RKO (cell line): ENCODE results near the gene SAC3D1.

Experiments used
- DNase-seq: peaks from one replicate; pipeline ENCODE4 v3.0.0-alpha.2; 2016; ENCODE audit warnings: low spot score

Gene SAC3D1

DNA sequence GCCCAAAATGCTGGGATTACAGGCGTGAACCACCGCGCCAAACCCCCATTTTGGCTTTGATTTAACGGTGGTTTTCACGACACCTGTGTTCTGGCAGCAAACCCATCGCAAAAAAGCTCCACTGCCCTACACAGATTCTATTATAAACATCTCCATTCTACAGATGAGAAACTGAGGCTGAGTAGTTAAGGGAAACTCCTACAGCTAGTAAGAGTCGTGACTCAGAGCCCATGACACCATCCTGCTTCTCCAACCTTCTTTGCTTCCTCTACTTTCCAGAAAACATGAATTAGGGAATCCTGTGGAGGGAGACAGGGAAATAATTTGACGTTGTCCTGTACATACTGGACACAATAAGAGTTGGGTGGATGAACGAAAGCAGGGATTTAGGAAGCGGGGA lies 14.2 kb upstream of the SAC3D1 start:
- DNase-seq = peak; percentile 82

DNA sequence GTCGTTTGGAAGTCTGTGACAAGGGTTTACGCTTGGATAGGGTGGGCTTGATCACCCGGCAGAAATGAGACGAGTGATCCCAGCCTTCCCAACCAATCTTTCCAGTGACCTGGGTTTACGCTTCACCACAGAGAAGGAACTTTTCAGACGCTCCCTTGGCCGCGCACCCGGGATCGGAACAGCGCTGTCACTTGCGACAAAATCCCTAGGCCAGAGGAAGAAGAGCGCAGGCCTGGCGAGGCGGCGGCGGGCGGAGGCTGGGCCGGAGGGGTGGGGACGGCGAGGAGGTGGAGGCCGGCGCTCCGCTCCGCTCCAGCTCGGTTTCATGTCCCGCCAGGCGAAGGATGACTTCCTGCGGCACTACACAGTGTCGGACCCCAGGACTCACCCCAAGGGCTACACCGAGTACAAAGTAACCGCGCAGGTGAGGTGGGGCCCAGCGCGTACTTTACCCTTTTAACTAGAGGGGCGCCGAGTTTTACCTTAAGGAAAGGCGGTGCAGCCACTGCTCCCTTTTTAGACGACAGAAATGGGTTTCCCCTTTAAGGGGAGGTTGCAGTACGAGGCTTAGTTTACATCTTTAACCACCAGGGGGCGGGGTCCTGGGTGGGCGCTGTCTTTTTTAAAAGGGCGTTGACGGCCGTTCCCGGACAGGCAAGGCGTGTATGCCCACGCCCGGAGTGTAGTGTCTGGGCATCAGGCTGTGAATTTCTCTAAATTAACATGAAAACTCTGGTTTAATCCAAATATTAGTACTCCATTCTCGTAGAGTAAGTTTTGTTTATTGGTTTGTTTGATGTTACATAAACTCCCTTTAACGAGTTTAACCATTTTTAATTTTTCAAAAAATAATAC lies 13.6 kb upstream of the SAC3D1 start, which contains the start of gene SNX15:
Gene SNX15 (plus strand): TSS at position 227 of the 855 bp plus-strand sequence. CDS start 99 bp downstream, at position 326.
- DNase-seq = peak; percentile 97

DNA sequence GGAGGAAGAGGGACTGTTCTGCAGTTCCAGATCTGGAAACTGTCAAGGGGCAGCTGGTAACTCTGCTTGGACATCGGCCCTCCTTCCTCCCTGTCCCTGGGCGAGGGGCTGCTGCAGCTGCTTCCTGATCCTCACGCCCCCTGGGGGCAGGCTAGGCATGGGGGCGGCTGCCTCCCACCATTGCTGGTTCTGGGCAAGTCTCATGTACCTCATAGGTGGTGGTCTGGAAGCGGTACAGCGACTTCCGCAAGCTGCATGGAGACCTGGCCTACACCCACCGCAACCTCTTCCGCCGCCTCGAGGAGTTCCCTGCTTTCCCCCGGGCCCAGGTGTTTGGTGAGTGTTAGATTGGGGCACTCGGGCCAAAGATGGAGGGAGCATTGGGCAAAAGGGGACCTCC lies 8.8 kb upstream of the SAC3D1 start:
- DNase-seq = no peak

DNA sequence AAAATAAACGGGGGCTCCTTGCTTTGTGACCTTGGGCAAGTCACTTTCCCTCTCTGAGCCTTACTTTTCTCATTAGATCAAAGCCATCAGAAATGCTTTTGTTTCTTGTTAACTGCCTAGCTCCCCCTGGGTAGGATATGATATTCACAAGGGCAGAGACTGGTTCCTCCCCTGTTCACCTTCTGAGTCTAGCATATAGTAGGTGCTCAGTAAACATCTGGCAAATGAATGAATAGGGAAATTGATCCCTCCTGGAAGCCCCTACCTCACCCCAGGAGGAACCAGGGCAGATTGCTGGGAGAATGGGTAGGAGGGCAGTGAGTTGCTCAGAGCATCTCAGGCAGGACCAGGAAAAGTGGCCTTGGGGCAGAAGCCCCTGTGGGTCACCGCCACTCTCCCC lies 6.6 kb upstream of the SAC3D1 start:
- DNase-seq = no peak

DNA sequence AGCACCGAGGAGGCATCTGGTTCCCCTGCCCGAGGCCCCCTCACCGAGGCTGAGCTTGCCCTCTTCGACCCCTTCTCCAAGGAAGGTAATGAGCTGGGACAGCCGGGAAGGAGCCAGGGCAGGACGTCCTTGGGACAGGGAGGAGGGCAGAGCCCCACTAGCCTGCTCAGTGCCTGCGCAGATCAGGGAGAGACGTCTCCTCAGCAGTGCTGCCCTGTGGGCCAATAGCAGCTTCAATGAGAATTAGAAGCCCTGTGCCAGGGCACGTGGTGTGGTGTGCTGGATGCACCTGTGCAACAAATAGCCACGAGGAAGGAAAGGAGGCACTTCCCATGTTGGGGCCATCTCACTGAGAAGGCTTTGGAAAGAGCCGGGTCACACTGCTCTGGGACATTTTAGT lies 5.4 kb upstream of the SAC3D1 start:
- DNase-seq = no peak

DNA sequence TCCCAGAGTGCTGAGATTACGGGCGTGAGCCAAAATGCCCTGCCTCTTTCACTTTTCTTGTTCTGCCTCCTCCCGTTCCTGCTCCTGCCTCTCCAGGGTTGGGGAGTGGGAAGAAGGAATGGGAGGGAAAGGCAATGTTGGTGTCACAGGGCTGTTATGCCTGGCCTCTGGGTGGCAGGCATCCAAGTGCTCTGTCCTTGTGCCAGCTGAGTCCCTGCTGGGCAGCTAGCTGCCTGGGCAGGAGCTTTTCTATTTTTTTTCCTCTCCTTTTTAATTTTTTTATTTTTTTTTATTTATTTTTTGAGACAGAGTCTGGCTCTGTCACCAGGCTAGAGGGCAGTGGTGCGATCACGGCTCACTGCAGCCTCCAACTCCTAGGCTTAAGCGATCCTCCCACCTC lies 4.1 kb upstream of the SAC3D1 start:
- DNase-seq = no peak

DNA sequence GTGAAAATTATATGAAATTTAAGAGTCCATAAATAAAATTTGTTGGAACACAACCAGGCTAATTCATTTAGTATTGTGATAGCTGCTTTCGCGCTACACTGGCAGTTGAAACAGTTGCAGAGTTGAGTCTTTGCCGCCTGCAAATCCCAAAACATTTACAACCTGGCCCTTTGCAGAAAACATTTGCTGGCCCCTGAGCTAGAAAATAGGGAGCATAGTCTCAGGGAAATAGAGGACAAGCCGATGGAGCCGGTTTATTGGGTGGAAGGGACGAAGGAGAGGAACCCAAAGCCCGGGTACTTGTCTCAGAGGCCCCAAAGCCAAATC lies 527 bp upstream of the SAC3D1 start:
- no peak for DNase-seq

DNA sequence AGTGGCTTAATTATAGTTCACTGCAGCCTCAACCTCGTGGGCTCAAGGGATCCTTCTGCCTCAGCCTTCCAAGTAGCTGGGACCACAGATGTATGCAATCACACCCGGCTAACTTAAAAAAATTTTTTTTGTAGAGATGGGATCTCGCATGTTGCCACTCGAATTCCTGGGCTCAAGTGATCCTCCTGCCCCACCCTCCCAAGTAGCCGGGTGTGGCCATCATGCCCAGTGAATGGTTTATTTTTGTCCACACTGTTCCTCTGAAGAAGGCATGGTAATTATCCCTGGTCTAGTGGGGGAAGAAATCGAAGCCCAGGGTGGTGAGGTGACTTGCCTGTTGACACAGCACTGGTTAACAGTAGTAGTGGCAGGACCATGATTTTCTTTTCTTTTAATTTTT lies 1.9 kb downstream of the SAC3D1 start:
- no peak for DNase-seq

DNA sequence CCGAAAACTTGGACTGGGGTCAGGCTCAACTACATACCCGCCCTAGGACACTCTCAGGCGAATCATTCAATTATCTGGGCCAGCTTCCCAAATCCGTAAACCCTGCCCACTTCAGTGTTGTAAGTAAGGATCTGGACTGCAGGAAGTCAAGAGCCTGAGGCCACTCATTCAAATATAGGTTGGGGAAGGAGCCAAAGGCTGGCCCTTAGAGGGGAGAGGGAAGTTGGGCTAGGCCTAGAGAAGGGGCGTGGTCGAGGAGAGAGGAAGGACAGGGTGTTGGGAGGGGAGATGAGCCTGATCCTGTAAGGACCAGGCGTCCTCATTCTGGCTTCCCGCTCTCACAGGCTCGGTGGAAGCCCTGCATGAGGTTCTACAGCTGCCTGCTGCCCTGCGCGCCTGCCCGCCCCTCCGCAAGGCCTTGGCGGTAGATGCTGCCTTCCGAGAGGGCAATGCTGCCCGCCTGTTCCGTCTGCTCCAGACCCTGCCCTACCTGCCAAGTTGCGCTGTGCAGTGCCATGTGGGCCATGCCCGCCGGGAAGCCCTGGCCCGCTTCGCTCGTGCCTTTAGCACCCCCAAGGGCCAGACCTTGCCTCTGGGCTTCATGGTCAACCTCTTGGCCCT lies 3.0 kb downstream of the SAC3D1 start:
- no peak for DNase-seq

DNA sequence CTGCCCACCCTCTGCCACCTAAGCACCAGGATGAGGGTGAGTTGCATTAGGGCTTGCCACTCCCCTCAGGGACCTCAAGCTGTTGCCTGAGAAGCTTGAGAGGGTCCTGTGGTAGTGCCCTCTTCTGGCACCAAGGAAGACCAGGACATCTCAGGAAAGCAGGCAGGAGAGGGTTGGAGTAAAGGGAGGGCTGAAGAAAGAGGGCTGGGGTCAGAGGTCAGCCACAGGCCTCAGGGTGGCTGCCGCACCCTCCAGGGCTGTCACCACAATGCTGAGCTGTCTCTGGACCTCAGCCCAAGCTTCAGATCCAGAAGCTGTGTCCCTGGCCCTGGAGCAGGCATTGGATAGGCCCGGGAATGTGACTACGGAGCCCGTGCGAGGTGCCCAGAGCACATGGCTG lies 4.1 kb downstream of the SAC3D1 start:
- DNase-seq = no peak

DNA sequence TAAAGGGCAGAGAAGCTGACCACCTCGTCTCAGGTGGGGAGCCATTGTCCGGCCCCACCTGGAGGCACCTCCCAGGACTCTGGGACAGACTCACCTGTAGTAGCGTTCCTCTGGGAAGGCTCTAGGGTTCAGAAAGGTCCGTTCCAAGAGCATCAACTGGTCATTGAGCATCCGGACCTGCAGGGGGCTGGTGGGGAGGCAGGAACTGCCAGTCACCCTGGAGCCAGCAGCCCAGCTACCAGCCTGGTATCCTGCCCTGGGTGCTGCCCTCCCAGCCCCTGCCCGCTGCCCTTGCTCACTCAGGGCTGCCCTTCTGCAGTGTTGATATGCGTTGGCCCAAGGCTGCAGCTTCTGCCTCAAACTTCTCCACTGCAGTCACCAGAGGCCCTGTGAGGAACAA lies 4.7 kb downstream of the SAC3D1 start:
- DNase-seq = no peak

DNA sequence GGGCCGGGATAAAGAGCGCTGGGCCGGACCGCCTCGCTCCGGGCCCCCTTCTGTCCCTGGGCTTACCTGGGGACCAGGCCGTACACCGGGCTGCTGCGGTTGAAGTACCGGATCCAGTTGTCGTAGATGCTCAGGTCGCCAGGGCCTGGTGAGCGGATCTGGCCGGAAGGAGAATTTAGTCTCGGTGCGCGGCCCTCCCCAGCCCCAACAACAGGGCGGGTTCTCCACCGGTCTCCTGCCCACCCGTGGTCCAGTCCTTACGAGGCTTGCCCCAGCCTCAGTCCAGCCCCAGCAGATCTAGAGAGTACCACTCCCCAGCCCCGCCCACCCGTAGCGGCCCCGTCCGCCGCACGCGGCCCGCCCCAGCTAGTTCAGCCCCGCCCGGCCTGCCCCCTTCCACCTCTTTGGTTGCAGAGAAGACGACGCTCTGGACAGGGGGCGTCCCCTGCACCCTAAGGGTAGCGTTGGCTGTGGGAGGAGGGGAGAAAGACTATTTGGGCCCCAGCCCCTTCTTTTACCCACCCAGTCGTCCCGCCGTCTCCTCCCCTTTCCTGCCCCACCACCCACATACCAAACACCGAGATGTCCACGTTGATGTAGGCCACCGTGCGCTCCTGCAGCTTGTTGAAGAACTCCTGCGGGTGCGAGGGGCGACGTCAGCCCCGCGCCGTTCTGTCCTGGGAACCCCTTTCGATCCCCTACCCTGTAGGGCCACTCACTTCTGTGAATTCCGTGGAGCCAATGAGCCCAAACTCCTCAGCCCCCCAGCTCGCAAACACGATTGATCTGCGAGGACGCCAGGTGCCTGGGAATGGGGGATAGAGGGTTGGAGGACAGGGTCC lies 6.8 kb downstream of the SAC3D1 start:
- DNase-seq = no peak

DNA sequence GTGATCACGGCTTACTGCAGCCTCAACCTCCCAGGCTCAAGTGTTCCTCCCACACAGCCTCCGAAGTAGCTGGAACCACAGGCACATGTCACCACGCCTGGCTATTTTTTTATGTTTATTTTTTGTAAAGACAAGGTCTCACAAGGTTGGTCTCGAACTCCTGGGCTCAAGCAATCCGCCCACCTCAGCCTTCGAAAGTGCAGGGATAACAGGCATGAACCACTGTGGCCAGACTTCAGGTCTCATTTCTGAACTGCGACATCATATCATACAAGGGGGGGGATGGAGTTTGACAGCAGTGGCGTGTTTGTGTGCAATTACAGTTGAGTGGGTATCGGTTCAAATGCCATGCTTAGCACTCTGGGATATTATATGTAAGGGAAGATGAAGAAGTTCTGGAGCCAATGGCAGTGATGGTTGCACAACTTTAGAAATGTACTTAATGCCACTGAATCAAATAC lies 10.4 kb downstream of the SAC3D1 start:
- no peak for DNase-seq

DNA sequence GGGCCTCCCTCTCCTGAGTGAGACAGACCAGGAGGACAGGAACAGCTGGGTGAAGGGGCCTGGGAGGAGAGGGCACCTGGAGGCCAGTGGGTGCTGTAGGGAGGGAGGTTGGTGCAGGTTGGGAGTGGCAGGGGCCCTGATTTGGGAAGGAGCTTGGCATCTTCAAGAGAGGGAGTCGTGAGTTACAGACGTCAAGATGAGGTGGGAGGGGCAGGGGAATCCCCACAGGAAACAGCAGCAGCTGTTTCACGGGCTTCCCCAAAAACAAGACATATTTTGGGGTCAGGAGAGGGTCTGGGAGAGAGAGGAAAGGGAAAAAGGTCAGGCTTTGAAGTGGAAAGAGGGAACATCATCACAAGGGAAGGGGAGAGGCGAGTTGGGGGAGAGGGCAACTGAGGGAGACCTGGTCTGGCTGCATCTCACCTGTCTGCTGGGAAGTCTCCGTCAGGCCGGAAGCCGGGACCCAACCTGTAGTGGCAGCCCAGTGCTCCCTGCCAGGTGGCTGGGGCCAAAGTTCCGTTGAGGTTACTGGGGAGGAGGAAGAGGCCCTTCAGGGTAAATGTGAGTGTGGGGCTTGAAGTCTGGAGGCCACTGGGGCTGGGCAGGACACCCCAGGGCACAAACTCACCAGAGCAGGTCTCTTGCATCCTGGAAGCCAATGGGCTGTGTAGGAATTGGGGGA lies 13.0 kb downstream of the SAC3D1 start:
- no peak for DNase-seq

DNA sequence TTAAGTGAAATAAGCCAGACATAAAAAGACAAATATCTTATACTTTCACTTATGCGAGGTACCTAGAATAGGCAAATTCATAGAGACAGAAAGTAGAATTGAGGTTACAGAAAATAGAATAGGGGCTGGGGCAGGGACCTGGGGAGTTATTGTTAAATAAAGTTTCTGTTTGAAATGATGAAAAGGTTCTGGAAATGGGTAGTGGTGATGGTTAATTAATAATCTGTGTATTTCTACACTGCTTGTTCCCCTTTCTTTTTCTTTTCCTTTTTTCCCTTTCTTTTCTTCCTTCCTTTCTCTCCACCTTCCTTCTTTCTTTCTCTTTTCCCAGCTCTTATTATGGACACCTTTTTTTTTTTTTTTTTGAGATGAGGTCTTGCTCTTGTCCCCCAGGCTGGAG lies 14.5 kb downstream of the SAC3D1 start:
- no peak for DNase-seq

DNA sequence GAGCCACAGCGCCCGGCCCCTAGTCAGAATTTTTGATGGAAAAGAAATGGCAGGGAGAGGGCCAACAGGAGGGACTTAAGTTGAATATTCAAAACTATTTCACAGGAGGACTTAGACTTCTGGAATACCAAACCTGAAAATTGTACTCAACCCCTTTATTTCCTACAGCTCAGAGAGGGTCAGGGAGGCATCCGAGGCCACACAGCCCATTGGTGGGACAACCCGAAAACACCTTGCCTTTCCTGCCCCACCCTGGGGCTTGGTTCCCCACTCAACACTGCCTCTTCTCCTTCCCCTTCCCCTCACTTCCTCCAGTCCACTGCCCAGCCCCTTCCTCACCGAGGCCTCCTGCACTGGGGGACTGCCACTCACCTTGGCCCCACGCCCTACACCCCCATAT lies 16.0 kb downstream of the SAC3D1 start:
- no peak for DNase-seq

DNA sequence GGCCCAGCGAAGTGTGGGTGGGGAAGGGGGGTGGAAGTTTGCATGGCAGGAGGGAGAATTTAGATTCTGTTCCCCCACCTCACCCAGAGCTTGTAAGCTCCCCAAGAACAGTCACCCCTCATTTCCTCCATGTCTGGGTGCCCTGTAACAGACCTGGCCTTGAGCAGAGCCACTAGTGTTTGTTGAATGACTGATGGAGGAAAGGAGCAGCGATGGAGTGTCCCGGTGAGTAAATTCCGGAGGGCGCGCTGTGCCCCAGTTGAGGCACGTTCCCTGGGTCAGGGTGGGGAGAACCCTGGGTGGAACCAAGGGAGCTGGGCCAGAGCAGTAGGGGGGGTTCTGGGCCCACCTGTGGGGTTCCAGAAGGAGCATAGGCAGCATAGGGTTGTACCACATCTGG lies 16.5 kb downstream of the SAC3D1 start:
- no peak for DNase-seq

DNA sequence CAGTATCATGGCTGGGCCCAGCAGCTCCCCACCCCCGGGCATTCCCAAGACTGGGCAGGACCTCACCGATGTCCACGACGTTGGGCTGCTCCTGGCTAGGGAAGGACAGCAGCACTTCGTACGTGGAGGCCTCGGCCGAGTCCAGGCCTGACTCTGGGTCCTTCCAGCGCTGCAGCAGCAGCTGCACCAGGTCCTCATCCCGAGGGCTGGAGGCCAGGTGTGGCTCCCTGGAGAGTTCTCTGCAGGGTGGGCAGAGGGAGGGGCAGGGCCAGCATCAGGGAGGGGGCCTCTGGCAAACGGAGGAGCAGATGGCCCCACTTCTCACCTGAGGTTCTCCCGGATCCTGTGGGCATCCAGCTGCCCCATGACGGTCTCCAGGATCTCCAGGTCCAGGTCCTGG lies 17.0 kb downstream of the SAC3D1 start:
- no peak for DNase-seq

DNA sequence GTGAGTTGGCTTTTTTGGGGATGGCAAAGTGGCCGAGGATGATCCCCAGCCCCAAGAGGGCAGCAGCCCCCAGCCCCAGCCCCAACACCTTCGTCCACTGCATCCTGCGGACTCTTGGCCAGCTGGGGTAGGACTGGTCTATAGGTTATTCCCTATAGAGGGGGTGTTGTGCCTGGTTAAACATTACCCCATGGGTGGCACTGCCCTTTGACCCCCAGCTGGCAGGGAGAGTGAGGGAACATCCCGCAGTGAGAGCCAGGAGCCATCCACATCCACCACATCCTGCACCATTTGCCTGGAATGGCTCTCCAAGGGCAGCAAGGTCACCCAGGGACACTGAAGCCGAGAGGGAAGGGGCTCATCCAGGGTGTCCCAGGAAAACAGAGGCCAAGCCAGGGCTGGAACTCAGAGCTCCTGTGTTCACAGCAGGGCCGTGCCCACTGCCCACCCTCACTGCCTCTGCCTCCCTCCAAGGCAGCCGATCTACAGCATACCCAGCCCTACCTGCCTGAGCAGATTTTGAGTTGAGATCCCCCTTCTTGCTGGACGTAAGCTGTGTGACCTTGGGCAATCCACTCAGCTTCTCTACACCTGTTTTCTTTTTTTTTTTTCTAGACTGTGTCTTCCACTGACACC lies 17.5 kb downstream of the SAC3D1 start, which contains the start of gene NAALADL1:
Gene NAALADL1 (minus strand): TSS at position 135 of the 636 bp plus-strand sequence. CDS start 32 bp downstream, at position 103.
- DNase-seq = no peak

DNA sequence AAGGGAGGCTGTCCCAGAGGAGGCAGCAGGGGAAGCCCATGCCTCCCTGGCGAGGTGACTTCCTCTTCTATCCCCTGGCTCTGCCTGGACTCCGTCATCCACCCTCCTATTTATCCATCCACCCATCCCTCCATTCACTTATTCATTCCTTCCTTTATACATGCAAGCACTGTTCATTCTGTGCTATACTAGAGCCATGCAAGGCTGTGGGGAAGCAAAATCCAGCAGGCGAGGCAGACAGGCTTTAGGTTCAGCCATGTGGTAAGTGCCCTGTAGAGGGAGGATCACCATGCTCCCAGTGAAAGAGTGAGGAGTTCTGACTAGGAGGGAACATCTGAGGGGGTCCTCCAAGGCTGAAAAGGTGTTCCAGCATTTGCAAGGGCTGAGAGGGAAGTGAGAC lies 18.5 kb downstream of the SAC3D1 start:
- no peak for DNase-seq

DNA sequence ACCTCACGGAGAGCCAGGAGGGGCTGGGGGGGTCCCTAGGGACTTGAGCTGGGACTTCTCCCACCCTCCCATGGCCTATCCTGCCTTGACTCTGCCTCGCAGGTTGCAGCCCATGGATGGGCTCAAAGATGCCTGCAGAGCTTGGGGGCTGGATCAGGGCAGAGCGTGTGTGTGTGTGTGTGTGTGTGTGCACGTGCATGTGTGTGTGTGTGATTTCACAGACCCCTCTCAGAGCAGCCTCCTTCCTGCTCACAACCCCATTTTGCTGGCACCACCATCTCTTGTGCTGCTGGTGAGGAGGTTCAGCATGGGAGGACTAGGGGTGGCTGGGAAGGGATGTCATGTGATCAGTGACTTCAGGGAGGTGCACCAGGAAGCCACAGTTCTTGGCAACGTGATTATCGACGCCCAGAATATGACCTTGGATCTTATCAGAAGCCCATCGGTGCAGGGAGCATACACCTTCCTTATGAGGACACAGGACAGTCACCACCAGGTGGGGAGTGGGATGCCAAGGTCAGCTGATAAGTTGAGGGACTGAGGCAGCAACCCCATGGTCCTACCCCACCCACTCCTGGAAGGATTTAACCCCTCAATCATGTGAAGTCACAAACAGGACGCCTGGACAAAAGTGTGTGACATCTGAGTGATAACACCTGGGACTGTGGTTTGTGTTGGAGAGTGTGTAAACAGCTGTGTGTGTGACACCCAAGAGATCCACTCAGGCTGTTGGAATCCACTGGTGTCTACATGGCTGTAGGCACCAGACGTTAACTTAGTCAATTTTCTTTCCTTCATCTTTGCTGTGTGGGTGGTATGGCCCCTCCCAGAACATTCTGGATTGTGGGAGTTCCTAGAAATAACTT lies 19.2 kb downstream of the SAC3D1 start:
- no peak for DNase-seq
